ENCODE data around the gene FBH1. TPM values are rescaled to one million over a fixed set of nuclear protein-coding genes. Genes with fewer than 3 reads are reported as not detected.

The FBH1 gene
- total RNA-seq, 1 donor from 2014 or later = 54.5 TPM

DNA sequence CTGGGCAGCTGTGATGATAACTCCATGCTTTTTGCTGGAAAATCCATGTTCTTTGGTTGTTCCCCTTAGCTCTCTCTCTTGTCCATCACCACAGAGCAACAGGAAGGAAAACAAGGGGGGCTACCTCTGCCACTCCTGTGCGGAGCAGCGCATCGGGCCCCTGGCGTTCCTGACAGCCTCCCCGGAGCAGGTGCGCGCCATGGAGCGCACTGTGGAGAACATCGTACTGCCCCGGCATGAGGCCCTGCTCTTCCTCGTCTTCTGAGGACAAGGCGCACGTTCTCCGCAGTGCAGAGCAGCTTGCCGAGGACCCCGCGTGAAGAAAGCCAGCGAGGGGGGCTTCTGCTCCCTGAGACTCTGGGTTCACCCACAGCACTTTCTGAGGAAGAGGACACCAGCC, 47.0 kb downstream of the FBH1 start:
- DNase-seq (ENCODE audit: low read depth) (no peak), FAIRE-seq (no peak)
- Histone ChIP-seq H3K4me3 (ENCODE audit: low read depth, low read length) (no peak overlapping the region), H3K36me3 (ENCODE audit: control insufficient read depth, insufficient read depth, low read length) (peaks cover 13% of the 10 kb centered on the region), H3K27me3 (ENCODE audit: control insufficient read depth, insufficient read depth, low read length) (no peaks in the 10 kb centered on the region)
- no peak for TF ChIP-seq CTCF (IDR thresholded peaks at IDR 0.05; ENCODE audit: insufficient read depth, low read length, severe bottlenecking)

DNA sequence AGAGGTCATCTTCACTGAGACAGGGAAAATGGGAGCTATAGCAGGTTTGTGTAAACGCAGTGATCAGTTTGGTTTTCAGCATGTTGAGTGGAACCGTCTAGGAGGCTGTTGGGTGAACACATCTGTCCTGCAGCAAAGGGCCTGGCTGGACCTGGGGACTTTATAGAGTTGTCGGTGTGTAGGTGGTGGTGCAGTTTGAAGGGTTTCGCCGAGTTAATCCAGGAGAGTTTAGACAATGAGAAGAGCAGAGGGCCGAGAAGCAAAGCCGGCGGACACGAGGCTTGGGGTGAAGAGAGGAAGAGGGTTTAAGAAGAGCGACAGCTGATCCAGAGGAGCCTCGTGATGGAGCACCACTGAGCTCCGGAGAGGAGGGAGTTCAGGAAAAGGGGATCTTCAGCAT, 48.2 kb downstream of the FBH1 start:
- FAIRE-seq (no peak), DNase-seq (ENCODE audit: low read depth) (no peak)
- no peak for TF ChIP-seq CTCF (IDR thresholded peaks at IDR 0.05; ENCODE audit: insufficient read depth, low read length, severe bottlenecking)
- Histone ChIP-seq H3K27me3 (ENCODE audit: control insufficient read depth, insufficient read depth, low read length) (no peaks in the 10 kb centered on the region), H3K36me3 (ENCODE audit: control insufficient read depth, insufficient read depth, low read length) (peaks cover 10% of the 10 kb centered on the region), H3K4me3 (ENCODE audit: low read depth, low read length) (no peak overlapping the region)

DNA sequence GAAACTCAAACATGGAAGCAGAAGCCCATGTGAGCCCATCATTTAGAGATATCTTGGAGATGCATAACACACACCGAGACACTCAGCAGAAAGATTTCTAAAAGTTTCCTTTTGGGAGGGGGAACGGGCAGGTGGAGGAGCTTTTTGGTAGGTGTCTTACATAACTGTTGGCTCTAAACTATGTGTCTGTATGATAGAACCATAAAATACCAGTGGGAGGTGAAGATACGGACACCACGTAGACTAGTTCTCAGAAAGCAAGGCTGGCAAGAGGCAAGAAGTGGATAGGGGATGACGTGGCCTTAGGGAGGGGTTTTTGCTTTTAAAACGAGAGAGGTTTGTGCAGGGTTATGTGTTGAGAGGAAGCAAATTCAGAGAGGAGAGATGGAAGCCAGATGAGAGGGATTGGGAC, 50.8 kb downstream of the FBH1 start:
- FAIRE-seq (no peak), DNase-seq (ENCODE audit: low read depth) (no peak)
- H3K36me3 ChIP-seq (ENCODE audit: control insufficient read depth, insufficient read depth, low read length) = peaks cover 9% of the 10 kb centered on the region
- TF ChIP-seq CTCF (IDR thresholded peaks at IDR 0.05; ENCODE audit: insufficient read depth, low read length, severe bottlenecking) = no peak
- H3K4me3 ChIP-seq (ENCODE audit: low read depth, low read length) = no peak overlapping the region
- H3K27me3 ChIP-seq (ENCODE audit: control insufficient read depth, insufficient read depth, low read length) = no peaks in the 10 kb centered on the region

GRCh38 chr10:5941579-5941978, 51.5 kb downstream of the FBH1 start:
- no peak for TF ChIP-seq CTCF (IDR thresholded peaks at IDR 0.05; ENCODE audit: insufficient read depth, low read length, severe bottlenecking)
- H3K4me3 ChIP-seq (ENCODE audit: low read depth, low read length) = no peak overlapping the region
- H3K36me3 ChIP-seq (ENCODE audit: control insufficient read depth, insufficient read depth, low read length) = peaks cover 6% of the 10 kb centered on the region
- no peak for DNase-seq (ENCODE audit: low read depth)
- FAIRE-seq = no peak
- no peaks in the 10 kb centered on the region for H3K27me3 ChIP-seq (ENCODE audit: control insufficient read depth, insufficient read depth, low read length)

- Histone ChIP-seq H3K4me3 (ENCODE audit: low read depth, low read length) (no peak overlapping the region), H3K36me3 (ENCODE audit: control insufficient read depth, insufficient read depth, low read length) (peaks cover 3% of the 10 kb centered on the region), H3K27me3 (ENCODE audit: control insufficient read depth, insufficient read depth, low read length) (no peaks in the 10 kb centered on the region)
- FAIRE-seq (no peak), DNase-seq (ENCODE audit: low read depth) (no peak)
- no peak for TF ChIP-seq CTCF (IDR thresholded peaks at IDR 0.05; ENCODE audit: insufficient read depth, low read length, severe bottlenecking)
These were observed 52.0 kb downstream of the FBH1 start for GRCh38 chr10:5942001-5942400.

DNA sequence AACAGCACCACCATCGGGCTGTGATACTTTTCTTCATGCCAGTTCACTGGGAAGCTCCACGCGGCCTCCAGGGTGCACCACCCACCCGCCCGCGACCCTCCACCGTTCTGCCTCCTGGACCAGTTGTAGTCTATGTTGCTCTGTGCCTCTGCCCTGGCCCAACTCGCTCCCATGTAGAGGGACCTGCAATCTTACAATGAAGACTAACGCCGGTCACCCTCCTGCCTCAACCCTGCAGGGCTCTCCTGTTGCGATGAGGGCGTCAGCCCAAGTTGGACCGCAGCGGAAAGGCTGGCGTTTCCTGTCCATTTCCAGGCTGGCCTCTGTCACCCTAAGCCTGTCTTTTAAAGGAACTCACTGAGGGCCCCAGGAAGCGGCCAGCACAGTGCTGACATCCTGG, 52.4 kb downstream of the FBH1 start:
- H3K36me3 ChIP-seq (ENCODE audit: control insufficient read depth, insufficient read depth, low read length) = peaks cover 1% of the 10 kb centered on the region
- FAIRE-seq = no peak
- no peak for TF ChIP-seq CTCF (IDR thresholded peaks at IDR 0.05; ENCODE audit: insufficient read depth, low read length, severe bottlenecking)
- no peaks in the 10 kb centered on the region for H3K27me3 ChIP-seq (ENCODE audit: control insufficient read depth, insufficient read depth, low read length)
- DNase-seq (ENCODE audit: low read depth) = no peak
- no peak overlapping the region for H3K4me3 ChIP-seq (ENCODE audit: low read depth, low read length)
